Astrocyte (in vitro differentiated cells and primary cell): ENCODE measurements around the gene ACTRT2.

Experiments used
- CTCF ChIP-seq: IDR thresholded peaks from 2 replicates; pipeline ENCODE4 v1.5.1; 2011; ENCODE audit warnings: low read depth, mild to moderate bottlenecking, inconsistent platforms, low read length, moderate library complexity; ENCODE audit not compliant: insufficient read depth
- EZH2 ChIP-seq: IDR thresholded peaks from 2 replicates; pipeline ENCODE4 v1.6.1; 2012; ENCODE audit warnings: mild to moderate bottlenecking, low read length, inconsistent platforms; ENCODE audit not compliant: insufficient read depth

DNA sequence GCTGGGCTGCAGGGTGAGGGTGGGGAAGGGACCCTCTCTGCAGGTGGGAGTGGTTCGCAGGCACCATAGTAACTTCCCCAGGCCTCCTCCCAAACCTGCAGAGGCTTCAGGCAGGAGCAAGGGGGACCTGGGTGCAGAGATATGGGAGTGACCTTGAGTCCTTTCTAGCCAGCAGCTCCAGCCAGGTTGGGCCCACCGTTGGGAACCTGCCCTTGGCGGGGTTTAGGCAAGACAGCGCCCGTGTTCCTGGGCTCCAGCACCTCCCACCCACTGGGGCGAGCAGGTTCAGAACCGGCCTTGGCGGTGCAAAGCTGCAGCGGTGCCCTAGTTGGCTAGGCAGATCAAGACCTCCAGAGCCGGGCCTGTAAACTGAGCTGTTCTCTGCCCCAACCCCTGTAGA, 45.6 kb downstream of the ACTRT2 start:
- TF ChIP-seq CTCF (no peak), EZH2 (no peak)
